Spleen (tissue), 7 donors: ENCODE measurements around the gene SDK1.

Experiments
- CTCF ChIP-seq, 11 experiments: fragments of 200-600 bp in 7 of 11; fragments of 450-650 bp in 4 of 11; sonication (generic) in 4 of 11; IDR thresholded peaks in 8 of 11; conservative IDR thresholded peaks in 3 of 11; 1 replicate in 7 of 11; 2 replicates in 4 of 11; pipeline versions ENCODE4 v1.4.0 to v1.8.0; 2016 to 2021; ENCODE audit warnings: antibody characterized with exemption in 11 of 11, inconsistent platforms in 4 of 11, mild to moderate bottlenecking in 1 of 11
- POLR2A ChIP-seq, 3 donors: fragments of 450-650 bp; IDR thresholded peaks; one replicate each; pipeline ENCODE4 v1.5.1; 2017; ENCODE audit warnings: antibody characterized with exemption in 3 of 3, mild to moderate bottlenecking in 1 of 3
- POLR2AphosphoS5 ChIP-seq, 3 donors: sonication (generic); formaldehyde crosslinking; IDR thresholded peaks; one replicate each; pipeline ENCODE4 v1.5.1; 2017; ENCODE audit warnings: antibody characterized with exemption in 3 of 3
- donor health status: DM: no; HTN: no; CAD: no; lungs with moderate emphysema.
- donor health status: DM: no; HTN: no; CAD: no.
- donor health status: DM: no; HTN: no; CAD: no.

- TF ChIP-seq CTCF (IDR thresholded peaks at IDR 0.05 in 8 of 11, conservative IDR thresholded peaks at IDR 0.05 in 3 of 11) (no peak), POLR2AphosphoS5 (IDR thresholded peaks at IDR 0.05) (no peak), POLR2A (IDR thresholded peaks at IDR 0.05) (no peak)
These were observed 773.9 kb downstream of the SDK1 start for GRCh38 chr7:4074994-4075393.
